OCI-LY3 (cell line): Measurements from ENCODE around the gene TTLL10.

Experiments
- CTCF ChIP-seq: fragments of 200-600, 300-600 bp; sonication (generic); IDR thresholded peaks from 2 replicates; pipeline ENCODE4 v1.5.1; 2014; ENCODE audit warnings: antibody characterized with exemption, low read length, low read depth
- EZH2phosphoT487 ChIP-seq: fragments of 200-600 bp; shearing (Covaris generic); IDR thresholded peaks from 2 replicates; pipeline ENCODE4 v1.6.1; 2018; ENCODE audit warnings: antibody characterized with exemption, mixed run types, low read depth

GRCh38 chr1:1171546-1172340, 1.9 kb upstream of the TTLL10 start:
- no peak for TF ChIP-seq CTCF
- TF ChIP-seq EZH2phosphoT487, result no peak
